DOHH2 (cell line): ENCODE results near the gene PTMS.
A peak's percentile ranks its signal among the peaks of the same experiment; 100 is the strongest.

Source experiments
- H3F3A ChIP-seq: fragments of 200-600 bp; sonication (generic), shearing (Covaris generic); 2 replicates; pipeline ENCODE4 v1.6.0; 2016; ENCODE audit warnings: antibody characterized with exemption, mild to moderate bottlenecking; ENCODE audit not compliant: control insufficient read depth, insufficient read depth
- H3K27ac ChIP-seq: fragments of 200-600 bp; sonication (generic); 2 replicates; pipeline ENCODE4 v1.5.1; 2014; ENCODE audit warnings: low read depth, mild to moderate bottlenecking, low read length, moderate library complexity
- H3K27me3 ChIP-seq: fragments of 200-600 bp; sonication (generic); 2 replicates; pipeline ENCODE4 v1.6.1; 2014; ENCODE audit warnings: mild to moderate bottlenecking, low read length, mixed read lengths; ENCODE audit not compliant: control insufficient read depth
- H3K36me3 ChIP-seq: fragments of 200-600 bp; sonication (generic); 2 replicates; pipeline ENCODE4 v1.6.1; 2014; ENCODE audit warnings: mild to moderate bottlenecking, low read length, moderate library complexity, mixed read lengths; ENCODE audit not compliant: control insufficient read depth
- H3K4me1 ChIP-seq: fragments of 200-600 bp; sonication (generic); 2 replicates; pipeline ENCODE4 v1.6.1; 2014; ENCODE audit warnings: mild to moderate bottlenecking, low read length, mixed read lengths; ENCODE audit not compliant: control insufficient read depth
- H3K4me2 ChIP-seq: fragments of 200-600 bp; sonication (generic); 2 replicates; pipeline ENCODE4 v1.6.0; 2014; ENCODE audit warnings: mild to moderate bottlenecking, low read length, moderate library complexity
- H3K4me3 ChIP-seq: fragments of 200-600 bp; sonication (generic); 2 replicates; pipeline ENCODE4 v1.5.1; 2014; ENCODE audit warnings: mild to moderate bottlenecking, low read length, mixed read lengths
- H3K79me2 ChIP-seq: fragments of 200-600 bp; sonication (generic); 2 replicates; pipeline ENCODE4 v1.6.1; 2014; ENCODE audit warnings: mild to moderate bottlenecking, low read length, mixed read lengths; ENCODE audit not compliant: control insufficient read depth
- H3K9me2 ChIP-seq: fragments of 200-600 bp; sonication (generic); replicated peaks from 2 replicates; pipeline ENCODE4 v1.6.1; 2014; ENCODE audit warnings: mild to moderate bottlenecking, low read length, mixed read lengths; ENCODE audit not compliant: control insufficient read depth
- H3K9me3 ChIP-seq: fragments of 200-600 bp; sonication (generic); 2 replicates; pipeline ENCODE4 v1.6.1; 2014; ENCODE audit warnings: antibody characterized with exemption, low read length, mixed read lengths; ENCODE audit not compliant: control insufficient read depth, insufficient read depth
- H4K20me1 ChIP-seq: fragments of 200-600 bp; sonication (generic); 2 replicates; pipeline ENCODE4 v1.6.0; 2014; ENCODE audit warnings: low read depth, mild to moderate bottlenecking, antibody characterized with exemption, low read length, moderate library complexity; ENCODE audit not compliant: control insufficient read depth, insufficient read depth
- EZH2phosphoT487 ChIP-seq: fragments of 200-600 bp; sonication (generic); IDR thresholded peaks from 2 replicates; pipeline ENCODE4 v1.6.1; 2017; ENCODE audit warnings: borderline replicate concordance, mild to moderate bottlenecking, antibody characterized with exemption, low read length, moderate library complexity, mixed read lengths
- TF ChIP-seq, protein P1 (sequence below): fragments of 200-600 bp; sonication (generic); IDR thresholded peaks from one replicate; pipeline ENCODE4 v1.5.1; 2014; ENCODE audit warnings: antibody characterized with exemption, mild to moderate bottlenecking, low read depth, low read length; ENCODE audit not compliant: poor library complexity, severe bottlenecking

Gene PTMS

DNA sequence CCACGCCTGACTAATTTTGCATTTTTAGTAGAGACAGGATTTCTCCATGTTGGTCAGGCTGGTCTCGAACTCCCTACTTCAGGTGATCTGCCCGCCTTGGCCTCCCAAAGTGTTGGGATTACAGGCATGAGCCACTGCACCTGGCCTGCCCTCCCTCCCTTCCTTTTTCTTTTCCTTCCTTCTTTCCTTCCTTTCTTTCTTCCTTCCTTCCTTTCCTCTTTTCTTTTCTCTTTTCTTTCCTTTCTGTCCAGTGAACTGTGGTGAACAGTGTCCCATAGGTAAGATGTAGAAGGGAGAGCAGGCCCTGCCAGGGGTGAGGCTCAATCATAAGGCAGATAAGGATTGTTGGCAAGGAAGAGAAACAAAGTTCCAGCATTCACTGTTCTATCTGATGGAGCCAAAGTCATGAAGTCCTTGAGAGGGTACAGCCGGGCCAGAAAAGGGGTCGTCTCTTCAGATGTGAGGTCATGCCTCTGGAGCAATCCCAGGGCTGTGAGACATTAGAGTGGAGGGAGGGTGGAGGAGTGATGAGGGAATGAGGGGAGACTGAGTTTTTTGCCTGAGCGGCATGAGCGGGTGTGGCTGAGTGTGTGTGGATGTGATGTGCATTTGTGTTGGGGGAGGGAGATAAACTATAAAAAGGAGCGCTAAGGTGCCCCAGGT, 9.0 kb upstream of the PTMS start:
- H3K36me3 ChIP-seq: no peaks in the 10 kb centered on the region
- no peak overlapping the region for H3K4me2 ChIP-seq
- no peaks in the 10 kb centered on the region for H4K20me1 ChIP-seq
- H3K9me2 ChIP-seq: no peaks in the 10 kb centered on the region
- no peak for TF ChIP-seq EZH2phosphoT487
- TF ChIP-seq, protein P1, sequence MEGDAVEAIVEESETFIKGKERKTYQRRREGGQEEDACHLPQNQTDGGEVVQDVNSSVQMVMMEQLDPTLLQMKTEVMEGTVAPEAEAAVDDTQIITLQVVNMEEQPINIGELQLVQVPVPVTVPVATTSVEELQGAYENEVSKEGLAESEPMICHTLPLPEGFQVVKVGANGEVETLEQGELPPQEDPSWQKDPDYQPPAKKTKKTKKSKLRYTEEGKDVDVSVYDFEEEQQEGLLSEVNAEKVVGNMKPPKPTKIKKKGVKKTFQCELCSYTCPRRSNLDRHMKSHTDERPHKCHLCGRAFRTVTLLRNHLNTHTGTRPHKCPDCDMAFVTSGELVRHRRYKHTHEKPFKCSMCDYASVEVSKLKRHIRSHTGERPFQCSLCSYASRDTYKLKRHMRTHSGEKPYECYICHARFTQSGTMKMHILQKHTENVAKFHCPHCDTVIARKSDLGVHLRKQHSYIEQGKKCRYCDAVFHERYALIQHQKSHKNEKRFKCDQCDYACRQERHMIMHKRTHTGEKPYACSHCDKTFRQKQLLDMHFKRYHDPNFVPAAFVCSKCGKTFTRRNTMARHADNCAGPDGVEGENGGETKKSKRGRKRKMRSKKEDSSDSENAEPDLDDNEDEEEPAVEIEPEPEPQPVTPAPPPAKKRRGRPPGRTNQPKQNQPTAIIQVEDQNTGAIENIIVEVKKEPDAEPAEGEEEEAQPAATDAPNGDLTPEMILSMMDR: no peak
- H3K27me3 ChIP-seq: no peaks in the 10 kb centered on the region
- H3K4me3 ChIP-seq: no peak overlapping the region
- peaks cover 7% of the 10 kb centered on the region for H3K79me2 ChIP-seq
- H3K27ac ChIP-seq: no peak overlapping the region
- peaks cover 31% of the 10 kb centered on the region for H3K4me1 ChIP-seq
- H3F3A ChIP-seq: no peaks in the 10 kb centered on the region
- H3K9me3 ChIP-seq: no peaks in the 10 kb centered on the region

DNA sequence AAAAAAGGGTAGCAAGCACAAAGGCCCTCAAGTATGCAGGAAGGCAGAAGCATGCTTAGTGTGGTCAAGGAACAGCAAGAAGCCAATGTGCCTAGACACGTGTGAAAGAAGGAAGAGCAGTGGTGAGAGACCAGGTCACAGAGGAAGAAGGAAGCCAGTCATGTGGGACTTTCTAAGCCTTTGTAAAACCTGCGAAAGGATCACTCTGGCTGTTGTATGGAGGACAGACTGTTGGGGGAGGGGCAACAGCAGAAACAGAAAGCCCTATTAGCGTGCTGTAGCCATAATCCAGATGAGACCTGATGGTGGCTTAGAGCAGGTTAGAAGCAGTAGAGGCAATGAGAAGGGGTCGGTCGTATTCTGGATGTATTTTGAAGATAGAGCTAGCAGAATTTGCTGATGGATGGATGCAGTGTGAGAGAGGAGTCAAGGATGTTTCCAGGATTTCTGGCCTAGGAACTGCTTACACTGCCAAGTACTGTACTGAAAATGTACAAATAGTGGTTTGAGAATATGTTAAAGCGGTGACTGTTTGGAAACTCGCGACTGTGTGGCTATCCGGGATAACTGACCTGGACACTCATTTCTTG, 7.6 kb upstream of the PTMS start:
- no peaks in the 10 kb centered on the region for H3K27me3 ChIP-seq

DNA sequence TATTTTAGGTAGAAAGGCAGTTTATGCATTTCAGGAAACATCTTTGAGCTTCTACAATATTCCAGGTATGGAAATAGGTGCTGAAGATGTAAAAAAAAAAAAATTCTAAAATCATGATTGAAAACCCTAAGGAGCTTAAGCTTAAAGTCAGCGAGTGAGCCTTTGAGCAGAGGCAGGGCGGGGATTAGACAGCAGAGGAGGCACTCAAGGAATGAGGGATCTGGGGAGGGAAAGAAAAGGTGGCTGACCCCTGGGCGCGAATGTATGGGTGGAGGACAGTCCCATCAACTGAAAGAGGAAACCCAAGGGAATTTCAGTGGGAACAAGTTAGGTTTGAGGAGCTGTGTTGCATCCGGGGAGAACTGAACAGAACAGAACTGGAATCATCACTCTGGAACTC, 6.4 kb upstream of the PTMS start:
- H3K27ac ChIP-seq: no peak overlapping the region
- H3K27me3 ChIP-seq: no peaks in the 10 kb centered on the region
- H3K79me2 ChIP-seq: no peaks in the 10 kb centered on the region
- H3K9me3 ChIP-seq: no peaks in the 10 kb centered on the region
- peaks cover 28% of the 10 kb centered on the region for H3K4me1 ChIP-seq
- H3F3A ChIP-seq: peaks cover 2% of the 10 kb centered on the region; the same call in 1 of the 2 replicates
- no peak overlapping the region for H3K4me2 ChIP-seq
- TF ChIP-seq EZH2phosphoT487: no peak
- TF ChIP-seq, protein P1: no peak
- no peaks in the 10 kb centered on the region for H3K36me3 ChIP-seq
- H4K20me1 ChIP-seq: no peaks in the 10 kb centered on the region
- no peak overlapping the region for H3K4me3 ChIP-seq
- H3K9me2 ChIP-seq: no peaks in the 10 kb centered on the region

More for the DNA sequence above, 7.6 kb upstream of the PTMS start:
- Histone ChIP-seq H3K9me3 (no peaks in the 10 kb centered on the region), H3K4me2 (peak overlapping the region; percentile 50), H3K9me2 (no peaks in the 10 kb centered on the region), H4K20me1 (no peaks in the 10 kb centered on the region), H3K79me2 (no peaks in the 10 kb centered on the region), H3K36me3 (no peaks in the 10 kb centered on the region), H3K27ac (no peak overlapping the region), H3K4me3 (peak overlapping the region; percentile 17; the same call in 1 of the 2 replicates), H3F3A (0 out of 2 replicates have a peak, but pooled peaks cover 2% of the 10 kb centered on the region), H3K4me1 (peaks cover 27% of the 10 kb centered on the region)
- TF ChIP-seq, protein P1: no peak
- TF ChIP-seq EZH2phosphoT487: no peak
